Measurements from ENCODE around the gene PRSS50.

DNA sequence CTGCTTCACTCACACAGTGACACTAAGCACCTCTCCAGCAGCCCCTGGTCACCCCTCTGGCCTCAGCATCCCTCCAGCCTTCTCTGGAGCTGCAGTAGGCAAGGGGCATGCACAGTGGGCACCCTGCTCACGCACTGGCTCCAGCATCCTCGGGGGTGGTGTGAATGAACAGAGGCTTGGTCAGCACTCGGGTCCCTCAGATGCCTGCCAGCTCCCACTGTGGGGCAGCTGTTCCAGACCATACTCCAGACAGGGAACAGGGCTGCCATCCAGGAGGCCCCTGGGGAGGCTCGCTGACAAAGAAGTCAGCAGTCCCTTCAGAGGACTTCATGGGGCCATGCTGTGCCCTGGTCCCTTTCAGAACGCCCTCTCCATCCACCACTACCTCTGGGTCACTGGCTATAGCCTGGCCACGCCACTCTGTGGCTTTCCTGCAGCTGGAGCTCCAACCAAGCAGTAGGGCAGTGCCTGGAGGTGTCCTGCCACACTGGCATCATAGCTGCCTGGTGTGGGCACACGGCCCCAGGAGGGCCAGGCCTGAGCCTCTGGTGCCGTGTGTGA, 50.5 kb downstream of the PRSS50 start:
- TF ChIP-seq, protein P1, sequence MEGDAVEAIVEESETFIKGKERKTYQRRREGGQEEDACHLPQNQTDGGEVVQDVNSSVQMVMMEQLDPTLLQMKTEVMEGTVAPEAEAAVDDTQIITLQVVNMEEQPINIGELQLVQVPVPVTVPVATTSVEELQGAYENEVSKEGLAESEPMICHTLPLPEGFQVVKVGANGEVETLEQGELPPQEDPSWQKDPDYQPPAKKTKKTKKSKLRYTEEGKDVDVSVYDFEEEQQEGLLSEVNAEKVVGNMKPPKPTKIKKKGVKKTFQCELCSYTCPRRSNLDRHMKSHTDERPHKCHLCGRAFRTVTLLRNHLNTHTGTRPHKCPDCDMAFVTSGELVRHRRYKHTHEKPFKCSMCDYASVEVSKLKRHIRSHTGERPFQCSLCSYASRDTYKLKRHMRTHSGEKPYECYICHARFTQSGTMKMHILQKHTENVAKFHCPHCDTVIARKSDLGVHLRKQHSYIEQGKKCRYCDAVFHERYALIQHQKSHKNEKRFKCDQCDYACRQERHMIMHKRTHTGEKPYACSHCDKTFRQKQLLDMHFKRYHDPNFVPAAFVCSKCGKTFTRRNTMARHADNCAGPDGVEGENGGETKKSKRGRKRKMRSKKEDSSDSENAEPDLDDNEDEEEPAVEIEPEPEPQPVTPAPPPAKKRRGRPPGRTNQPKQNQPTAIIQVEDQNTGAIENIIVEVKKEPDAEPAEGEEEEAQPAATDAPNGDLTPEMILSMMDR (IDR thresholded peaks at IDR 0.05): no peak
- TF ChIP-seq EP300 (IDR thresholded peaks at IDR 0.05): no peak
- no peak for TF ChIP-seq POLR2A (IDR thresholded peaks at IDR 0.05)
